NCI-H146 (cell line): ENCODE results near the gene NME5.
A peak's percentile ranks its signal among the peaks of the same experiment; 100 is the strongest.
"Not testable (repeated sequence)": the region's sequence is repeated elsewhere in the genome, so short reads cannot be mapped to it uniquely, and the experiment has no call there.

Source experiments
- DNase-seq: peaks from one replicate; lab custom pipeline; 2025; lab: John Stamatoyannopoulos, UW

NME5 gene

DNA sequence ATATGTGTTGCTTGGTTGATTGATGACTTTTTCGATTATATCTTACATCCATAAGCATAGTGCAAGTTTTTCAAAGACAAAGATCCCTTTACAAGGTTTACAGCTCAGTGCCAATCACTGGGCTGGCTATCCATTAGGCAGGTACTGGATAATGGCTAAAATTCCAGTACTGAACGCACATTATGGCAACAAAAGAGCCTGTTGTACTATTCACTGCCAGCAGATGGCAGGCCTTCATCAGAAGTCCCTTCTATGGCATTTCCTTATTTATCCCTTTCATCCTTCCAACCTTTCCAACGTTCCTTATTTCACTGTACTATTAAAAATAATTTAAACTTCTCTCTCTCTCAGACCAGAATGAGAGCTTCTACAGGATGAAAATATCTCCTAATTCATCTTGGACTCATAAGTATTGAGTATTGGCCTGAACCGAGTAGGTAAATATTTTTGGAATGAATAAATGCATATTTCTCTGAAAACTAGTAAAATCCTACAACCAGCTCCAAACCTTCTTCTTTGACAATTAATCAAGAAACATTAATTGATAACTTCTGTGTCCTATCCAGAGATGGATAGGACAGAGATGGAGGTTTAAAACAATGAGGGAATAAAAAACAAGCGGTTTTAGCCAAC lies 62.0 kb downstream of the NME5 start:
- DNase-seq: peak; percentile 26

DNA sequence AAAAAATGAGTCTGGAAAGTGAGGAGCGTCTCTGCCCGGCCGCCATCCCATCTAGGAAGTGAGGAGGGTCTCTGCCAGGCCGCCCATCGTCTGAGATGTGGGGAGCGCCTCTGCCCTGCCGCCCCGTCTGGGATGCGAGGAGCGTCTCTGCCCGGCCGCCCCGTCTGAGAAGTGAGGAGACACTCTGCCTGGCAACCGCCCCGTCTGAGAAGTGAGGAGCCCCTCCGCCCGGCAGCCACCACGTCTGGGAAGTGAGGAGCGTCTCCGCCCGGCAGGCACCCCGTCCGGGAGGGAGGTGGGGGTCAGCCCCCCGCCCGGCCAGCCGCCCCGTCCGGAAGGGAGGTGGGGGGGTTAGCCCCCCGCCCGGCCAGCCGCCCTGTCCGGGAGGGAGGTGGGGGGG lies 69.2 kb downstream of the NME5 start:
- DNase-seq: not testable (repeated sequence)

DNA sequence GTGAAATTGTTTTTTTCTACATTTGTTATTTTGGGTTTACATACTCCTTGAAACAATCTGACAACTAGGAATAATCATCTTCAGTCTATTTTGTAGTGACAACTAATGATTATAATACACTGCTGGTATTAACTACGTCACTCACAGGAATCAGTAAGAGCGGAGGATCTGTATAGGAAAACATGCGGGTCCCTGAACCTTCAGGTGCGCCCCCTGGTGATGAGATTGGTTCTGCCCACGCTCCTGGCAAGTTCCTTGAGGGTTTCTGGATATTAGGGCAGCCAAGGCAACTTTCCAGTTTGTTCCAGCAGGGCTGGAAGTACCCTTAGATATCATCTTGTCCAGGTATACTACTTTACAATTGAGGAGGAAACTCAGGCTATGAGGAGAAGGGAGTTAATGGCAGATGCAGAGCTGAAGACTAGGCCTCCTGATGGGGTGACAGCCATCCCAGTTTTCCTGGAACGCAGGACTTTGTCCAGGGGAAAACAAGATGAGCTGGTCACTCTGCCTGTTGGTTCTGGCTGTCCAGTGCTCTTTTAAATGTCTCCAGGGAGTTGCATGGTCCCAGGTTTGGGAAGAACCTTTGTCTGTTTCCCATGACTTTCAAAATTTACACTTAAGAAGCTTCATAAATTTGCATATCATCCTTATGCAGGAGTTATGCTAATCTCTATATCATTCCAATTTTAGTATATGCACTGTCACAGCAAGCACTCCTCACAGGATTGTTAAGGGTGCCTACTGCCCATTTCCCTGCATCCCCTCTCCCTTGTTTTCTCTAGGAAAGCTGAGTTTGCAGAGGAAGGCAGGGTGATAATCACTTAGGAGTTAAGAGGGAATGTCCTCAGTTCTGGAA lies 70.3 kb downstream of the NME5 start:
- DNase-seq: peak; percentile 43

DNA sequence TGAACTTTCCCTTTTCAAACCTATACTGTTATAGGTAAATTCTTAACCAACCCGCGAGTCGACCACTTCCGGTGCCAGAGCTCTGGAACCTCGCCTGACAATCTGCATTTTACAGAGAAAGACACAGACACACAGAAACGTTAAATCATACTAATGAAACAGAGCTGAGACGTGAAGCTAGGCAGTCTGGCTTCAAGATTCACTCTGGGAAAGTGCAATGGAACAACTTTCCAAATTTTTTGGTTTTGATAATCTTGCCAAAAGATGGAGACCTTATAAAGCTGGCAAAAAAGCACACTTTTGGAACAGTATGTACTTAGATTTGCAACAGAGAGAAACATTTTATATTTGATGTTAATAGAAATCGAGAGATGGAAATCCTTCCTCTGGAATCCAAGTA lies 71.3 kb downstream of the NME5 start:
- no peak for DNase-seq
